HG02852 (cell line): ENCODE data around the gene TRAF3.

ENCODE experiments used
- ATAC-seq: cut with Tn5 transposase; IDR thresholded peaks from one replicate; pipeline ENCODE4 v1.9.1; 2021; ENCODE audit warnings: mild to moderate bottlenecking, moderate library complexity; ENCODE audit not compliant: unreplicated experiment

The TRAF3 gene

GRCh38 chr14:102776761-102777710 is at the start of gene TRAF3:
Gene TRAF3 (plus strand): TSS chr14:102777449. CDS start chr14:102870202, 92,753 bp downstream.
- ATAC-seq: peak; percentile 60

GRCh38 chr14:102728501-102728900 is 48.7 kb upstream of the TRAF3 start:
- ATAC-seq: no peak

GRCh38 chr14:102729268-102729667 is 48.0 kb upstream of the TRAF3 start:
- ATAC-seq: no peak

GRCh38 chr14:102729825-102730224 is 47.4 kb upstream of the TRAF3 start:
- ATAC-seq: no peak

- no peak for ATAC-seq
Measured at GRCh38 chr14:102731101-102731870, 46.0 kb upstream of the TRAF3 start.

- ATAC-seq: no peak
Measured at GRCh38 chr14:102731871-102732800, 45.1 kb upstream of the TRAF3 start.

- no peak for ATAC-seq
Measured at GRCh38 chr14:102732924-102733323, 44.3 kb upstream of the TRAF3 start.

- ATAC-seq: no peak
Measured at GRCh38 chr14:102733326-102733725, 43.9 kb upstream of the TRAF3 start.

GRCh38 chr14:102734436-102734835 is 42.8 kb upstream of the TRAF3 start:
- ATAC-seq: no peak

- no peak for ATAC-seq
Measured at GRCh38 chr14:102736956-102737355, 40.3 kb upstream of the TRAF3 start.

- no peak for ATAC-seq
Measured at GRCh38 chr14:102737402-102738372, 39.6 kb upstream of the TRAF3 start.

GRCh38 chr14:102738373-102739189 is 38.7 kb upstream of the TRAF3 start:
- ATAC-seq: no peak

GRCh38 chr14:102739190-102739469 is 38.1 kb upstream of the TRAF3 start:
- no peak for ATAC-seq

- no peak for ATAC-seq
Measured at GRCh38 chr14:102746634-102747438, 30.4 kb upstream of the TRAF3 start.

- no peak for ATAC-seq
Measured at GRCh38 chr14:102748806-102749205, 28.4 kb upstream of the TRAF3 start.

GRCh38 chr14:102749393-102750305 is 27.6 kb upstream of the TRAF3 start:
- no peak for ATAC-seq

- ATAC-seq: no peak
Measured at GRCh38 chr14:102750376-102750775, 26.9 kb upstream of the TRAF3 start.
